ENCODE data around the gene TAF11.

GRCh38 chr6:34924831-34925625 lies 37.2 kb upstream of the TAF11 start:
- no peak for TF ChIP-seq YY1 (IDR thresholded peaks at IDR 0.05)
- no peak for TF ChIP-seq CTCF (IDR thresholded peaks at IDR 0.05; ENCODE audit: low read depth, low read length, missing input control)
- no peak for TF ChIP-seq JUND (IDR thresholded peaks at IDR 0.05)
- no peak for TF ChIP-seq ATF3 (IDR thresholded peaks at IDR 0.05)
- no peak for TF ChIP-seq FOXA1 (IDR thresholded peaks at IDR 0.05)
- TF ChIP-seq EGR1 (IDR thresholded peaks at IDR 0.05; ENCODE audit: low read depth in 2 of 2), result no peak
- TF ChIP-seq SP1 (IDR thresholded peaks at IDR 0.05), result no peak
- no peak for TF ChIP-seq REST (IDR thresholded peaks at IDR 0.05)
- TF ChIP-seq NR2F2 (IDR thresholded peaks at IDR 0.05), result no peak
- no peak for TF ChIP-seq TAF1 (conservative IDR thresholded peaks at IDR 0.05)
- no peak for TF ChIP-seq MAX (IDR thresholded peaks at IDR 0.05)

Data from liver (tissue), 3 donors.